ENCODE results near the gene ATP5MC2. TPM values are rescaled to one million over a fixed set of nuclear protein-coding genes. Genes with fewer than 3 reads are reported as not detected.
"Not testable (repeated sequence)": the region's sequence is repeated elsewhere in the genome, so short reads cannot be mapped to it uniquely, and the experiment has no call there.

Gene ATP5MC2
- polyA plus RNA-seq, 3 donors, result 273 to 423 (median 415) TPM

GRCh38 chr12:53696285-53696654, 20.4 kb upstream of the ATP5MC2 start:
- no peak overlapping the region for H3K27ac ChIP-seq (ENCODE audit: low read depth, low read length)
- 5 to 13% (median 10%) methylated on average over 11 of the region's 11 CpGs for WGBS, 3 donors

GRCh38 chr12:53695152-53696145, 19.6 kb upstream of the ATP5MC2 start:
- 5 to 8% (median 6%) methylated on average over 56 to 57 of the region's 57 CpGs for WGBS, 3 donors
- no peak overlapping the region for H3K27ac ChIP-seq (ENCODE audit: low read depth, low read length)

- no peak overlapping the region for H3K27ac ChIP-seq (ENCODE audit: low read depth, low read length)
- WGBS, 3 donors, result 34 to 53% (median 45%) methylated on average over 16 of the region's 16 CpGs
Measured at GRCh38 chr12:53694756-53695151, 18.9 kb upstream of the ATP5MC2 start.

- WGBS, 3 donors, result 84 to 87% (median 87%) methylated on average over 4 of the region's 4 CpGs
- no peak overlapping the region for H3K27ac ChIP-seq (ENCODE audit: low read depth, low read length)
Measured at GRCh38 chr12:53688134-53688533, 12.3 kb upstream of the ATP5MC2 start.

GRCh38 chr12:53686436-53686835, 10.6 kb upstream of the ATP5MC2 start:
- H3K27ac ChIP-seq (ENCODE audit: low read depth, low read length), result no peak overlapping the region
- 30 to 88% (median 53%) methylated on average over 3 of the region's 3 CpGs for WGBS, 3 donors

- WGBS, 3 donors, result 80 to 91% (median 86%) methylated on average over 3 of the region's 3 CpGs
- no peak overlapping the region for H3K27ac ChIP-seq (ENCODE audit: low read depth, low read length)
Measured at GRCh38 chr12:53684654-53685220, 8.9 kb upstream of the ATP5MC2 start.

- H3K27ac ChIP-seq (ENCODE audit: low read depth, low read length), result no peak overlapping the region
- WGBS, 3 donors, result 95 to 96% (median 95%) methylated on average over 9 of the region's 9 CpGs
Measured at GRCh38 chr12:53683983-53684382, 8.1 kb upstream of the ATP5MC2 start.

GRCh38 chr12:53683494-53683893, 7.6 kb upstream of the ATP5MC2 start:
- no peak overlapping the region for H3K27ac ChIP-seq (ENCODE audit: low read depth, low read length)
- 92 to 96% (median 95%) methylated on average over 2 of the region's 2 CpGs for WGBS, 3 donors

GRCh38 chr12:53680061-53680460, 4.2 kb upstream of the ATP5MC2 start:
- 86 to 93% (median 92%) methylated on average over 5 of the region's 5 CpGs for WGBS, 3 donors
- H3K27ac ChIP-seq (ENCODE audit: low read depth, low read length), result not testable (repeated sequence)

GRCh38 chr12:53677800-53678148, 1.9 kb upstream of the ATP5MC2 start:
- H3K27ac ChIP-seq (ENCODE audit: low read depth, low read length), result no peak overlapping the region
- 55 to 68% (median 61%) methylated on average over 5 of the region's 5 CpGs for WGBS, 3 donors

- WGBS, 3 donors, result 9 to 33% (median 10%) methylated on average over 51 of the region's 51 CpGs
- H3K27ac ChIP-seq (ENCODE audit: low read depth, low read length), result peak overlapping the region; percentile 70
Measured at GRCh38 chr12:53677016-53677799, 1.3 kb upstream of the ATP5MC2 start.

GRCh38 chr12:53676656-53677015, 753 bp upstream of the ATP5MC2 start:
- peak overlapping the region; percentile 70 for H3K27ac ChIP-seq (ENCODE audit: low read depth, low read length)
- whole genome bisulfite sequencing, 3 donors, result 3 to 16% (median 3%) methylated on average over 15 of the region's 15 CpGs

- H3K27ac ChIP-seq (ENCODE audit: low read depth, low read length), result no peak overlapping the region
- 33 to 37% (median 35%) methylated on average over 8 of the region's 8 CpGs for WGBS, 3 donors
Measured at GRCh38 chr12:53674977-53675700, 744 bp downstream of the ATP5MC2 start.

- no peak overlapping the region for H3K27ac ChIP-seq (ENCODE audit: low read depth, low read length)
Measured at GRCh38 chr12:53670971-53671370, 4.9 kb downstream of the ATP5MC2 start.

- no peak overlapping the region for H3K27ac ChIP-seq (ENCODE audit: low read depth, low read length)
- WGBS, 3 donors, result 89 to 93% (median 91%) methylated on average over 7 of the region's 7 CpGs
Measured at GRCh38 chr12:53670308-53670707, 5.6 kb downstream of the ATP5MC2 start.

GRCh38 chr12:53667080-53667479, 8.8 kb downstream of the ATP5MC2 start:
- 83 to 95% (median 95%) methylated on average over 2 of the region's 2 CpGs for WGBS, 3 donors
- H3K27ac ChIP-seq (ENCODE audit: low read depth, low read length), result no peak overlapping the region

GRCh38 chr12:53664936-53665335, 10.9 kb downstream of the ATP5MC2 start:
- H3K27ac ChIP-seq (ENCODE audit: low read depth, low read length), result no peak overlapping the region
- WGBS, 3 donors, result 65 to 77% (median 70%) methylated on average over 7 of the region's 7 CpGs

GRCh38 chr12:53664191-53664590, 11.7 kb downstream of the ATP5MC2 start:
- WGBS, 3 donors, result 74 to 98% (median 84%) methylated on average over 5 of the region's 5 CpGs
- no peak overlapping the region for H3K27ac ChIP-seq (ENCODE audit: low read depth, low read length)

- H3K27ac ChIP-seq (ENCODE audit: low read depth, low read length), result no peak overlapping the region
- WGBS, 3 donors, result 53 to 68% (median 55%) methylated on average over 5 of the region's 5 CpGs
Measured at GRCh38 chr12:53660041-53660440, 15.8 kb downstream of the ATP5MC2 start.

All from adipose tissue (tissue), 3 donors.